ENCODE measurements around the gene PSRC1. TPM values are rescaled to one million over a fixed set of nuclear protein-coding genes. Genes with fewer than 3 reads are reported as not detected.

PSRC1 gene
- total RNA-seq, 1 donor, result 23.3 TPM

GRCh38 chr1:109275706-109276345, 7.1 kb downstream of the PSRC1 start:
- TF ChIP-seq CTCF (IDR thresholded peaks at IDR 0.05; ENCODE audit: insufficient read depth, low read depth, low read length), result no peak
- H3K4me3 ChIP-seq (ENCODE audit: low read depth, low read length), result no peak overlapping the region
- no peak for DNase-seq (ENCODE audit: low read depth)

GRCh38 chr1:109274533-109275476, 8.1 kb downstream of the PSRC1 start:
- H3K4me3 ChIP-seq (ENCODE audit: low read depth, low read length), result no peak overlapping the region
- peak; percentile 80 for DNase-seq (ENCODE audit: low read depth)
- no peak for TF ChIP-seq CTCF (IDR thresholded peaks at IDR 0.05; ENCODE audit: insufficient read depth, low read depth, low read length)

GRCh38 chr1:109273570-109274288, 9.2 kb downstream of the PSRC1 start:
- DNase-seq (ENCODE audit: low read depth), result no peak
- no peak for TF ChIP-seq CTCF (IDR thresholded peaks at IDR 0.05; ENCODE audit: insufficient read depth, low read depth, low read length)

GRCh38 chr1:109272831-109273547, 10.0 kb downstream of the PSRC1 start:
- no peak for DNase-seq (ENCODE audit: low read depth)
- H3K4me3 ChIP-seq (ENCODE audit: low read depth, low read length), result no peak overlapping the region
- TF ChIP-seq CTCF (IDR thresholded peaks at IDR 0.05; ENCODE audit: insufficient read depth, low read depth, low read length), result no peak

More at GRCh38 chr1:109273570-109274288, 9.2 kb downstream of the PSRC1 start:
- H3K4me3 ChIP-seq (ENCODE audit: low read depth, low read length), result no peak overlapping the region

- no peak for DNase-seq (ENCODE audit: low read depth)
- H3K4me3 ChIP-seq (ENCODE audit: low read depth, low read length), result no peak overlapping the region
- TF ChIP-seq CTCF (IDR thresholded peaks at IDR 0.05; ENCODE audit: insufficient read depth, low read depth, low read length), result no peak
Observed at GRCh38 chr1:109272021-109272799, 10.7 kb downstream of the PSRC1 start.
